Stomach (tissue), 4 donors: ENCODE data around the gene SLC51A.
"Not testable (repeated sequence)": the region's sequence is repeated elsewhere in the genome, so short reads cannot be mapped to it uniquely, and the experiment has no call there.

Experiments
- CTCF ChIP-seq, 7 experiments: fragments of 450-650 bp in 4 of 7; fragments of 200-600 bp in 3 of 7; sonication (generic) in 3 of 7; IDR thresholded peaks; one replicate each; pipeline ENCODE4 v1.5.1; 2016 to 2019; ENCODE audit warnings: antibody characterized with exemption in 7 of 7, control low read depth in 2 of 7, mild to moderate bottlenecking in 1 of 7
- POLR2A ChIP-seq, 4 donors: fragments of 450-650 bp; IDR thresholded peaks; one replicate each; pipeline ENCODE4 v1.6.1; 2016; ENCODE audit warnings: antibody characterized with exemption in 4 of 4, control low read depth in 2 of 4, mild to moderate bottlenecking in 1 of 4, moderate library complexity in 1 of 4
- POLR2AphosphoS5 ChIP-seq, 3 donors: sonication (generic); formaldehyde crosslinking; IDR thresholded peaks; one replicate each; pipeline ENCODE4 v1.6.1; 2016; ENCODE audit warnings: antibody characterized with exemption in 3 of 3

GRCh38 chr3:196209944-196210672 lies 6.2 kb upstream of the SLC51A start:
- not testable (repeated sequence) for TF ChIP-seq CTCF, POLR2A, POLR2AphosphoS5 (IDR thresholded peaks at IDR 0.05)
